ENCODE measurements around the gene EXOSC6. TPM values are rescaled to one million over a fixed set of nuclear protein-coding genes. Genes with fewer than 3 reads are reported as not detected.
A peak's percentile ranks its signal among the peaks of the same experiment; 100 is the strongest.

The EXOSC6 gene
- total RNA-seq, 1 experiment from 2014 or later: 41.6 TPM

DNA sequence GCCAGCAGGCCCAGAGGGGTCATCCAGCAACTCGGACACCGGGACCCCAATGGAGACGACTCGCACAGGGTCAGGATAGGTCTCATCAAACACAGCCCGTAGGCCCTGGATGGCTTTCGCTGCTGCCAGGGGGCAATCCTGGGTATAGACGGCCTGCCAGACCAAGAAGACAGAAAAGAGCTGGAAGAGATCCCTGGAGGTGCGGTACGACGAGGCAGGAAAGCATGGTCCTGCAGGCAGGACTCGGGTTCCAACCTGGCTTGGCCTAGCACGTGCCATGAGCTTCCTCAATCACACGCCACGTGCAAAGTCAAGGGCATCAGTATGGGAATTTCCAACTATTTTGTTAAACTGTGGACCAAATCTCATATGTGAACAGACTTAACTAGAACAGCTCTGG, 6.3 kb upstream of the EXOSC6 start:
- Histone ChIP-seq H3K18ac (ENCODE audit: insufficient read length, low read depth, low read length) (no peak overlapping the region), H2AK5ac (ENCODE audit: insufficient read length, low read length) (no peak overlapping the region), H4K5ac (ENCODE audit: insufficient read length, low read depth, low read length) (no peak overlapping the region), H3K9ac (ENCODE audit: extremely low read depth, insufficient read length, low read length) (no peak overlapping the region), H3K79me1 (ENCODE audit: insufficient read depth, low read depth, low read length, poor library complexity, severe bottlenecking) (no peaks in the 10 kb centered on the region), H3K9me3 (ENCODE audit: control insufficient read depth, low read depth, low read length) (no peaks in the 10 kb centered on the region), H3K23ac (ENCODE audit: insufficient read length, low read depth, low read length) (no peak overlapping the region), H3K23me2 (ENCODE audit: insufficient read length, low read depth, low read length, poor library complexity, severe bottlenecking) (no peaks in the 10 kb centered on the region), H2BK15ac (ENCODE audit: low read depth, low read length) (no peak overlapping the region), H4K91ac (ENCODE audit: insufficient read length, low read depth, low read length) (no peak overlapping the region), H3K14ac (ENCODE audit: insufficient read depth, low read length) (no peak overlapping the region), H2BK120ac (ENCODE audit: low read depth, low read length, poor library complexity, severe bottlenecking) (no peak overlapping the region), H3K79me2 (ENCODE audit: insufficient read depth, low read length) (no peaks in the 10 kb centered on the region), H3K56ac (ENCODE audit: insufficient read length, low read depth, low read length) (no peak overlapping the region), H4K8ac (replicated peaks; ENCODE audit: insufficient read length, low read depth, low read length) (no peak overlapping the region), H2AFZ (ENCODE audit: low read length) (no peak overlapping the region), H3K27me3 (ENCODE audit: insufficient read depth, low read length) (no peaks in the 10 kb centered on the region), H3T11ph (ENCODE audit: low read length) (no peak overlapping the region), H3K4ac (ENCODE audit: low read depth, low read length) (no peak overlapping the region), H3K27ac (ENCODE audit: insufficient read length, low read depth, low read length) (no peak overlapping the region), H3K4me1 (ENCODE audit: insufficient read depth, low read length) (no peaks in the 10 kb centered on the region), H4K20me1 (ENCODE audit: control insufficient read depth, insufficient read depth, insufficient read length) (no peaks in the 10 kb centered on the region), H3K4me2 (ENCODE audit: insufficient read depth, insufficient read length, low read length) (no peak overlapping the region), H2BK5ac (ENCODE audit: insufficient read length, low read length) (no peak overlapping the region), H2BK12ac (ENCODE audit: insufficient read length, low read depth, low read length) (no peak overlapping the region), H2BK20ac (ENCODE audit: low read depth, low read length, poor library complexity, severe bottlenecking) (no peak overlapping the region)
- WGBS (ENCODE audit: extremely low coverage, insufficient read length, low lambda C conversion rate): no CpG with 5 or more reads among the region's 14 CpGs
- Mint-ChIP-seq H3K27ac (peak overlapping the region; percentile 21 to 85 (median 82); a peak in 4 of 7 replicates), H3K9me3 (no peaks in the 10 kb centered on the region), H3K36me3 (ENCODE audit: insufficient read depth in 1 of 3, low read depth in 3 of 3) (peaks cover 63 to 95% (median 91%) of the 10 kb centered on the region in 3 experiments), H3K4me1 (no peaks in the 10 kb centered on the region; a peak in 1 of 4 replicates), H3K27me3 (ENCODE audit: low read depth) (no peaks in the 10 kb centered on the region), H3K4me3 (no peak overlapping the region)
- peak; percentile 16 for DNase-seq
- TF ChIP-seq CTCF (conservative IDR thresholded peaks at IDR 0.05): no peak
